Right lobe of liver (tissue), 6 donors: ENCODE data around the gene POLR2E. TPM values are rescaled to one million over a fixed set of nuclear protein-coding genes. Genes with fewer than 3 reads are reported as not detected.

Experiments
- ATAC-seq, 4 donors: fragments of 200-7000 bp; cut with Tn5 transposase; one replicate each; pipeline ENCODE4 v1.9.1; 2020; ENCODE audit warnings: mild to moderate bottlenecking in 4 of 4, moderate library complexity in 4 of 4
- DNase-seq, 3 donors: peaks; one replicate each; pipeline ENCODE4 v3.0.0-alpha.2; 2020
- H3K27ac ChIP-seq, 3 donors: fragments of 200-600 bp; one replicate each; pipeline ENCODE4 v1.8.0; 2022
- H3K27me3 ChIP-seq, 2 donors: fragments of 200-600 bp; one replicate each; pipeline ENCODE4 v1.8.0; 2022
- H3K36me3 ChIP-seq, 4 donors: fragments of 200-600 bp; sonication (generic) in 1 of 4; one replicate each; pipeline versions ENCODE4 v1.5.1 to v1.8.0; 2017 to 2022; ENCODE audit warnings: control low read depth in 1 of 4
- H3K4me1 ChIP-seq, 4 donors: fragments of 200-600 bp; sonication (generic) in 1 of 4; one replicate each; pipeline versions ENCODE4 v1.5.1 to v1.8.0; 2017 to 2022; ENCODE audit warnings: control low read depth in 1 of 4
- H3K4me3 ChIP-seq, 3 donors: fragments of 200-600 bp; one replicate each; pipeline ENCODE4 v1.8.0; 2022
- H3K9me3 ChIP-seq, 4 donors: fragments of 200-600 bp; sonication (generic) in 1 of 4; one replicate each; pipeline versions ENCODE4 v1.5.1 to v1.8.0; 2017 to 2022; ENCODE audit warnings: control low read depth in 1 of 4
- POLR2A ChIP-seq: fragments of 450-650 bp; IDR thresholded peaks from one replicate; pipeline ENCODE4 v1.6.1; 2017; ENCODE audit warnings: antibody characterized with exemption, mild to moderate bottlenecking
- WGBS: methylation state at CpG from one replicate; pipeline ENCODE4 v1.1.6; 2018; ENCODE audit warnings: low coverage, low lambda C conversion rate; ENCODE audit not compliant: insufficient coverage; ENCODE audit errors: missing lambda C conversion rate; 5-methylcytosine and 5-hydroxymethylcytosine counted together
- intact Hi-C, 2 donors: fragments of 100-400 bp; cut with DNase I; formaldehyde crosslinking; loops; one replicate each; pipeline versions ENCODE4 v1.11.2 to v1.14.1; 2022
- total RNA-seq, 6 experiments: library from RNA; depleted of rRNA in 2 of 6; stranded (reverse); fragments of >200 nt in 2 of 6; fragmentation: NEBNext Ultra II Directional in 3 of 6; extraction: Animal tissue kit (Norgen Biotek cat#: 25700) in 3 of 6; gene quantifications; one replicate each; pipeline versions ENCODE4 v1.1.0 to v1.2.4, GENCODE V29; 2016 to 2023
- TF ChIP-seq, protein P1 (sequence below), 4 donors: fragments of 200-600 bp in 3 of 4; fragments of 450-650 bp in 1 of 4; IDR thresholded peaks; one replicate each; pipeline versions ENCODE4 v1.5.1 to v1.8.0; 2016 to 2022; ENCODE audit warnings: antibody characterized with exemption in 4 of 4, mild to moderate bottlenecking in 2 of 4
- donor health status: DM: no; HTN: yes; CAD: no.
- donor health status: DM: no; HTN: no; CAD: no.
- donor health status: DM: no; HTN: no; CAD: no.
- donor health status: DM: no; HTN: yes; CAD: no.
- donor health status: DM: no; HTN: yes; CAD: no.

The POLR2E gene
- total RNA-seq, 6 experiments from 2014 or later: 112 to 256 (median 131) TPM

- no peak overlapping the region for H3K27ac ChIP-seq
- TF ChIP-seq, protein P1, sequence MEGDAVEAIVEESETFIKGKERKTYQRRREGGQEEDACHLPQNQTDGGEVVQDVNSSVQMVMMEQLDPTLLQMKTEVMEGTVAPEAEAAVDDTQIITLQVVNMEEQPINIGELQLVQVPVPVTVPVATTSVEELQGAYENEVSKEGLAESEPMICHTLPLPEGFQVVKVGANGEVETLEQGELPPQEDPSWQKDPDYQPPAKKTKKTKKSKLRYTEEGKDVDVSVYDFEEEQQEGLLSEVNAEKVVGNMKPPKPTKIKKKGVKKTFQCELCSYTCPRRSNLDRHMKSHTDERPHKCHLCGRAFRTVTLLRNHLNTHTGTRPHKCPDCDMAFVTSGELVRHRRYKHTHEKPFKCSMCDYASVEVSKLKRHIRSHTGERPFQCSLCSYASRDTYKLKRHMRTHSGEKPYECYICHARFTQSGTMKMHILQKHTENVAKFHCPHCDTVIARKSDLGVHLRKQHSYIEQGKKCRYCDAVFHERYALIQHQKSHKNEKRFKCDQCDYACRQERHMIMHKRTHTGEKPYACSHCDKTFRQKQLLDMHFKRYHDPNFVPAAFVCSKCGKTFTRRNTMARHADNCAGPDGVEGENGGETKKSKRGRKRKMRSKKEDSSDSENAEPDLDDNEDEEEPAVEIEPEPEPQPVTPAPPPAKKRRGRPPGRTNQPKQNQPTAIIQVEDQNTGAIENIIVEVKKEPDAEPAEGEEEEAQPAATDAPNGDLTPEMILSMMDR (IDR thresholded peaks at IDR 0.05): no peak
- no peak for TF ChIP-seq POLR2A
- no peaks in the 10 kb centered on the region for H3K27me3 ChIP-seq
- 50% methylated on average over 2 of the region's 12 CpGs for WGBS
- intact Hi-C loops: no loop called here
- H3K9me3 ChIP-seq: no peaks in the 10 kb centered on the region
- no peak overlapping the region for H3K4me3 ChIP-seq
- ATAC-seq: peak in 1 of 4 donors; percentile 1
- DNase-seq: peak in 1 of 3 donors; percentile 56
- no peaks in the 10 kb centered on the region for H3K4me1 ChIP-seq
- H3K36me3 ChIP-seq: no peaks in the 10 kb centered on the region
Observed at GRCh38 chr19:1136201-1136600, 41.0 kb upstream of the POLR2E start.

- intact Hi-C loops: no loop called here
- no peak for ATAC-seq
- no peak overlapping the region for H3K4me3 ChIP-seq
- no peaks in the 10 kb centered on the region for H3K4me1 ChIP-seq
- no peak overlapping the region for H3K27ac ChIP-seq
- no peak for DNase-seq
- whole genome bisulfite sequencing: no CpG with 5 or more reads among the region's 17 CpGs
- no peaks in the 10 kb centered on the region for H3K36me3 ChIP-seq
- H3K27me3 ChIP-seq: no peaks in the 10 kb centered on the region
- TF ChIP-seq, protein P1 (IDR thresholded peaks at IDR 0.05): no peak
- TF ChIP-seq POLR2A: no peak
- H3K9me3 ChIP-seq: no peaks in the 10 kb centered on the region
Observed at GRCh38 chr19:1135454-1135853, 40.3 kb upstream of the POLR2E start.

DNA sequence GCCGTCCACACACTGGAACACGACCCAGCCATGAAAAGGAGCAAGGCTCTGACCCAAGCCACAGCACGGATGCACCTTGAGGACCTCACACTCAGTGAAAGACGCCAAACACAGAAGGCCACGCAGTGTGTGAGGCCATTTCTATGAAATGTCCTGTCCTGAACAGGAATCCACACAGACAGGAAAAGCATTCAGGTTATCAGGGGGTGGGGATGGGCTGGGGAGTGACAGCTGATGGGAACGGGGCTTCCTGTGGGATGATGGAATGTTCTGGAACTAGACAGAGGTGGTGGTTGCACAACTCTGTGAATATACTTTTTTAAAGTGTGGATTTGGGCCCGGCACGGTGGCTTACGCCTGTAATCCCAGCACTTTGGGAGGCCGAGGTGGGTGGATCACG lies 39.3 kb upstream of the POLR2E start:
- no peak for TF ChIP-seq POLR2A
- TF ChIP-seq, protein P1 (IDR thresholded peaks at IDR 0.05): no peak
- no peak for DNase-seq
- ATAC-seq: peak in 1 of 4 donors; percentile 2
- Histone ChIP-seq H3K9me3 (no peaks in the 10 kb centered on the region), H3K4me1 (no peaks in the 10 kb centered on the region), H3K27me3 (no peaks in the 10 kb centered on the region), H3K27ac (peak overlapping the region in 1 of 3 donors; percentile 13), H3K4me3 (no peak overlapping the region), H3K36me3 (no peaks in the 10 kb centered on the region)
- 81% methylated on average over 10 of the region's 11 CpGs for WGBS
- intact Hi-C loops: no loop called here

DNA sequence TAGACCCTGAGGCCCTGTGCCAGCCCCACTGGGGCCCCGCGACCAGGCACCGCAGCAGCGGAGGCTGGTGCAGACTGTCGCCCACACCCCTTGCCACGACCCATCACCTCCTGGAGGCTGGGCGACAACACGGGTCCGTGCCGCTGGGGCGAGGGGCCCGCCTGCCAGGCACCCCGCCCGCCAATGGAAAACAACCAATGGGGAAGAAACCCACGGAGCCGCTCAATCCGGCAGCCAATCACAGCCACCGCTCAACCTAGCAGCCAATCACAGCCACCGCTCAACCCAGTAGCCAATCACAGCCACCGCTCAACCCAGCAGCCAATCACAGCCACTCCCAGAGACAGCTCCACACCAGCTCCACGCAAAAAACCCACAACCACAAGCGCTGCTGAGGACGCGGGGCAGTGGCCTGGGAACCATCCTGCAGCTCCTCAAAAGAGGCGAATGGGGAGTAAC lies 38.3 kb upstream of the POLR2E start:
- no CpG with 5 or more reads among the region's 25 CpGs for WGBS
- Histone ChIP-seq H3K4me1 (no peaks in the 10 kb centered on the region), H3K36me3 (no peaks in the 10 kb centered on the region), H3K9me3 (no peaks in the 10 kb centered on the region), H3K4me3 (no peak overlapping the region), H3K27me3 (no peaks in the 10 kb centered on the region), H3K27ac (peak overlapping the region; percentile 69 to 94 (median 84))
- intact Hi-C loops: no loop called here
- TF ChIP-seq, protein P1 (IDR thresholded peaks at IDR 0.05): no peak
- TF ChIP-seq POLR2A: peak; percentile 23
- DNase-seq: peak in 1 of 3 donors; percentile 60
- peak in 3 of 4 donors; percentile 1 to 38 (median 6) for ATAC-seq
